ENCODE measurements around the gene NOG.

GRCh38 chr17:56629531-56630075 is 36.1 kb downstream of the NOG start:
- TF ChIP-seq, protein P1, sequence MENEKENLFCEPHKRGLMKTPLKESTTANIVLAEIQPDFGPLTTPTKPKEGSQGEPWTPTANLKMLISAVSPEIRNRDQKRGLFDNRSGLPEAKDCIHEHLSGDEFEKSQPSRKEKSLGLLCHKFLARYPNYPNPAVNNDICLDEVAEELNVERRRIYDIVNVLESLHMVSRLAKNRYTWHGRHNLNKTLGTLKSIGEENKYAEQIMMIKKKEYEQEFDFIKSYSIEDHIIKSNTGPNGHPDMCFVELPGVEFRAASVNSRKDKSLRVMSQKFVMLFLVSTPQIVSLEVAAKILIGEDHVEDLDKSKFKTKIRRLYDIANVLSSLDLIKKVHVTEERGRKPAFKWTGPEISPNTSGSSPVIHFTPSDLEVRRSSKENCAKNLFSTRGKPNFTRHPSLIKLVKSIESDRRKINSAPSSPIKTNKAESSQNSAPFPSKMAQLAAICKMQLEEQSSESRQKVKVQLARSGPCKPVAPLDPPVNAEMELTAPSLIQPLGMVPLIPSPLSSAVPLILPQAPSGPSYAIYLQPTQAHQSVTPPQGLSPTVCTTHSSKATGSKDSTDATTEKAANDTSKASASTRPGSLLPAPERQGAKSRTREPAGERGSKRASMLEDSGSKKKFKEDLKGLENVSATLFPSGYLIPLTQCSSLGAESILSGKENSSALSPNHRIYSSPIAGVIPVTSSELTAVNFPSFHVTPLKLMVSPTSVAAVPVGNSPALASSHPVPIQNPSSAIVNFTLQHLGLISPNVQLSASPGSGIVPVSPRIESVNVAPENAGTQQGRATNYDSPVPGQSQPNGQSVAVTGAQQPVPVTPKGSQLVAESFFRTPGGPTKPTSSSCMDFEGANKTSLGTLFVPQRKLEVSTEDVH (IDR thresholded peaks at IDR 0.05; ENCODE audit: low read depth, partially characterized antibody): no peak
- TF ChIP-seq BRCA1 (IDR thresholded peaks at IDR 0.05; ENCODE audit: low read depth, low read length) (no peak), POLR2A (IDR thresholded peaks at IDR 0.05; ENCODE audit: low read depth, low read length) (no peak), YY1 (IDR thresholded peaks at IDR 0.05; ENCODE audit: low read depth, low read length) (no peak), EP300 (IDR thresholded peaks at IDR 0.05; ENCODE audit: borderline replicate concordance in 1 of 2, control insufficient read depth in 1 of 2, low read depth in 2 of 2, low read length in 2 of 2) (no peak), ZZZ3 (IDR thresholded peaks at IDR 0.05; ENCODE audit: control insufficient read depth, insufficient read length, low read depth) (no peak), ZNF274 (IDR thresholded peaks at IDR 0.05; ENCODE audit: insufficient read depth, insufficient read length) (no peak), RELB (IDR thresholded peaks at IDR 0.05; ENCODE audit: low read depth) (no peak), SMC3 (IDR thresholded peaks at IDR 0.05; ENCODE audit: borderline replicate concordance, low read length) (no peak)
- TF ChIP-seq, protein P2, sequence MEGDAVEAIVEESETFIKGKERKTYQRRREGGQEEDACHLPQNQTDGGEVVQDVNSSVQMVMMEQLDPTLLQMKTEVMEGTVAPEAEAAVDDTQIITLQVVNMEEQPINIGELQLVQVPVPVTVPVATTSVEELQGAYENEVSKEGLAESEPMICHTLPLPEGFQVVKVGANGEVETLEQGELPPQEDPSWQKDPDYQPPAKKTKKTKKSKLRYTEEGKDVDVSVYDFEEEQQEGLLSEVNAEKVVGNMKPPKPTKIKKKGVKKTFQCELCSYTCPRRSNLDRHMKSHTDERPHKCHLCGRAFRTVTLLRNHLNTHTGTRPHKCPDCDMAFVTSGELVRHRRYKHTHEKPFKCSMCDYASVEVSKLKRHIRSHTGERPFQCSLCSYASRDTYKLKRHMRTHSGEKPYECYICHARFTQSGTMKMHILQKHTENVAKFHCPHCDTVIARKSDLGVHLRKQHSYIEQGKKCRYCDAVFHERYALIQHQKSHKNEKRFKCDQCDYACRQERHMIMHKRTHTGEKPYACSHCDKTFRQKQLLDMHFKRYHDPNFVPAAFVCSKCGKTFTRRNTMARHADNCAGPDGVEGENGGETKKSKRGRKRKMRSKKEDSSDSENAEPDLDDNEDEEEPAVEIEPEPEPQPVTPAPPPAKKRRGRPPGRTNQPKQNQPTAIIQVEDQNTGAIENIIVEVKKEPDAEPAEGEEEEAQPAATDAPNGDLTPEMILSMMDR (IDR thresholded peaks at IDR 0.05 in 2 of 3, conservative IDR thresholded peaks at IDR 0.05 in 1 of 3; ENCODE audit: control insufficient read depth in 2 of 3, extremely low read depth in 1 of 3, insufficient read depth in 1 of 3, low read depth in 3 of 3, low read length in 3 of 3): peak in 2 of 3 experiments; percentile 18 to 23; a peak in 1 of 6 replicates
- TF ChIP-seq, protein P3, sequence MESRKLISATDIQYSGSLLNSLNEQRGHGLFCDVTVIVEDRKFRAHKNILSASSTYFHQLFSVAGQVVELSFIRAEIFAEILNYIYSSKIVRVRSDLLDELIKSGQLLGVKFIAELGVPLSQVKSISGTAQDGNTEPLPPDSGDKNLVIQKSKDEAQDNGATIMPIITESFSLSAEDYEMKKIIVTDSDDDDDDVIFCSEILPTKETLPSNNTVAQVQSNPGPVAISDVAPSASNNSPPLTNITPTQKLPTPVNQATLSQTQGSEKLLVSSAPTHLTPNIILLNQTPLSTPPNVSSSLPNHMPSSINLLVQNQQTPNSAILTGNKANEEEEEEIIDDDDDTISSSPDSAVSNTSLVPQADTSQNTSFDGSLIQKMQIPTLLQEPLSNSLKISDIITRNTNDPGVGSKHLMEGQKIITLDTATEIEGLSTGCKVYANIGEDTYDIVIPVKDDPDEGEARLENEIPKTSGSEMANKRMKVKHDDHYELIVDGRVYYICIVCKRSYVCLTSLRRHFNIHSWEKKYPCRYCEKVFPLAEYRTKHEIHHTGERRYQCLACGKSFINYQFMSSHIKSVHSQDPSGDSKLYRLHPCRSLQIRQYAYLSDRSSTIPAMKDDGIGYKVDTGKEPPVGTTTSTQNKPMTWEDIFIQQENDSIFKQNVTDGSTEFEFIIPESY (IDR thresholded peaks at IDR 0.05): no peak
